GM12892 (cell line): ENCODE measurements around the gene OXCT2.

Experiments used
- POLR2A ChIP-seq: IDR thresholded peaks from 2 replicates; pipeline ENCODE4 v1.6.1; 2011; ENCODE audit warnings: low read depth, low read length, control low read depth
- POLR2AphosphoS5 ChIP-seq: IDR thresholded peaks from 2 replicates; pipeline ENCODE4 v1.6.1; 2011; ENCODE audit warnings: low read depth, low read length, control low read depth
- TAF1 ChIP-seq: IDR thresholded peaks from 2 replicates; pipeline ENCODE4 v1.6.1; 2011; ENCODE audit warnings: low read depth, mild to moderate bottlenecking, control low read depth, low read length, borderline replicate concordance

GRCh38 chr1:39754906-39755504 is 16.1 kb downstream of the OXCT2 start:
- TF ChIP-seq POLR2A (no peak), TAF1 (no peak), POLR2AphosphoS5 (no peak)
